ENCODE measurements around the gene CBFA2T2.

CBFA2T2 gene

DNA sequence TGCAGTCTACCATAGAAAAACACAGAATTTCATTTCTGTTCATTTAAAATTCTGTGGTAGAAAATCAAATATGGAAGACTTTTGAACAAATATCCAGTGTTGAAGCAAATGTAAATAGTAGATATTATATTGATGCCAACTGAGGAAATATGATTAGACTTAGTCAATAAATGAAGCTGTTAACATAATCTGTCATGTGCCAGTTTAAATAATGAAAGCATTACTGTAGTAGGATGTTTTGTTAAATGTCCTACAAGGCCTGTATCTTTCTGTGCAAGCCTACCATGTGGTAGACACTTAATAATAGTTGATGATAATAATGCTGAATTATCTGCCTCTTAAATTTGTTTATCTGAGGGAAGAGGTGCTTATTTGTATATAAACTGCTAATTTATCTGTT lies 55.9 kb downstream of the CBFA2T2 start:
- H3K9ac ChIP-seq (ENCODE audit: low read depth, low read length, poor library complexity, severe bottlenecking): no peak overlapping the region
- no peaks in the 10 kb centered on the region for H4K20me1 ChIP-seq (ENCODE audit: insufficient read depth, low read length, poor library complexity, severe bottlenecking)
- H2AFZ ChIP-seq (ENCODE audit: low read length): no peak overlapping the region
- H3K4me3 ChIP-seq (ENCODE audit: low read length, poor library complexity, severe bottlenecking): no peak overlapping the region
- H3K4me1 ChIP-seq (ENCODE audit: insufficient read depth, low read length, poor library complexity, severe bottlenecking): no peaks in the 10 kb centered on the region
- H3K9me2 ChIP-seq (replicated peaks; ENCODE audit: low read depth, low read length): no peaks in the 10 kb centered on the region
- H3K9me3 ChIP-seq (ENCODE audit: insufficient read depth, low read depth, low read length): no peaks in the 10 kb centered on the region
- no peaks in the 10 kb centered on the region; the same call in 1 of the 2 replicates for H3K79me2 ChIP-seq (ENCODE audit: insufficient read depth, low read length)
- H3K4me2 ChIP-seq (ENCODE audit: low read depth, low read length, poor library complexity, severe bottlenecking): no peak overlapping the region
- H3K27me3 ChIP-seq (ENCODE audit: insufficient read depth, low read length, poor library complexity, severe bottlenecking): no peaks in the 10 kb centered on the region
- no peaks in the 10 kb centered on the region for H3F3A ChIP-seq (ENCODE audit: low read depth)
- TF ChIP-seq, protein P1, sequence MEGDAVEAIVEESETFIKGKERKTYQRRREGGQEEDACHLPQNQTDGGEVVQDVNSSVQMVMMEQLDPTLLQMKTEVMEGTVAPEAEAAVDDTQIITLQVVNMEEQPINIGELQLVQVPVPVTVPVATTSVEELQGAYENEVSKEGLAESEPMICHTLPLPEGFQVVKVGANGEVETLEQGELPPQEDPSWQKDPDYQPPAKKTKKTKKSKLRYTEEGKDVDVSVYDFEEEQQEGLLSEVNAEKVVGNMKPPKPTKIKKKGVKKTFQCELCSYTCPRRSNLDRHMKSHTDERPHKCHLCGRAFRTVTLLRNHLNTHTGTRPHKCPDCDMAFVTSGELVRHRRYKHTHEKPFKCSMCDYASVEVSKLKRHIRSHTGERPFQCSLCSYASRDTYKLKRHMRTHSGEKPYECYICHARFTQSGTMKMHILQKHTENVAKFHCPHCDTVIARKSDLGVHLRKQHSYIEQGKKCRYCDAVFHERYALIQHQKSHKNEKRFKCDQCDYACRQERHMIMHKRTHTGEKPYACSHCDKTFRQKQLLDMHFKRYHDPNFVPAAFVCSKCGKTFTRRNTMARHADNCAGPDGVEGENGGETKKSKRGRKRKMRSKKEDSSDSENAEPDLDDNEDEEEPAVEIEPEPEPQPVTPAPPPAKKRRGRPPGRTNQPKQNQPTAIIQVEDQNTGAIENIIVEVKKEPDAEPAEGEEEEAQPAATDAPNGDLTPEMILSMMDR (conservative IDR thresholded peaks at IDR 0.05; ENCODE audit: low read length): no peak
- no peak for TF ChIP-seq EZH2phosphoT487 (IDR thresholded peaks at IDR 0.05; ENCODE audit: borderline replicate concordance)
- H3K36me3 ChIP-seq (ENCODE audit: insufficient read depth, low read length): peaks cover 1% of the 10 kb centered on the region; the same call in 1 of the 2 replicates

- H3K4me3 ChIP-seq (ENCODE audit: low read length, poor library complexity, severe bottlenecking): no peak overlapping the region
- TF ChIP-seq, protein P1 (conservative IDR thresholded peaks at IDR 0.05; ENCODE audit: low read length): no peak
- TF ChIP-seq EZH2phosphoT487 (IDR thresholded peaks at IDR 0.05; ENCODE audit: borderline replicate concordance): no peak
- no peaks in the 10 kb centered on the region for H3K27me3 ChIP-seq (ENCODE audit: insufficient read depth, low read length, poor library complexity, severe bottlenecking)
- H3K4me2 ChIP-seq (ENCODE audit: low read depth, low read length, poor library complexity, severe bottlenecking): no peak overlapping the region
- H3K4me1 ChIP-seq (ENCODE audit: insufficient read depth, low read length, poor library complexity, severe bottlenecking): peaks cover 6% of the 10 kb centered on the region
- H3K9me3 ChIP-seq (ENCODE audit: insufficient read depth, low read depth, low read length): no peaks in the 10 kb centered on the region
- H3K9ac ChIP-seq (ENCODE audit: low read depth, low read length, poor library complexity, severe bottlenecking): no peak overlapping the region
- no peaks in the 10 kb centered on the region for H4K20me1 ChIP-seq (ENCODE audit: insufficient read depth, low read length, poor library complexity, severe bottlenecking)
- H3K36me3 ChIP-seq (ENCODE audit: insufficient read depth, low read length): peaks cover 8% of the 10 kb centered on the region; the same call in 1 of the 2 replicates
- H3F3A ChIP-seq (ENCODE audit: low read depth): 0 out of 2 replicates have a peak, but pooled peaks cover 4% of the 10 kb centered on the region
- no peaks in the 10 kb centered on the region for H3K9me2 ChIP-seq (replicated peaks; ENCODE audit: low read depth, low read length)
- no peaks in the 10 kb centered on the region; the same call in 1 of the 2 replicates for H3K79me2 ChIP-seq (ENCODE audit: insufficient read depth, low read length)
- no peak overlapping the region for H2AFZ ChIP-seq (ENCODE audit: low read length)
Observed at GRCh38 chr20:33549229-33549999, 59.5 kb downstream of the CBFA2T2 start.

- Histone ChIP-seq H3K9me2 (replicated peaks; ENCODE audit: low read depth, low read length) (no peaks in the 10 kb centered on the region), H3K4me2 (ENCODE audit: low read depth, low read length, poor library complexity, severe bottlenecking) (no peak overlapping the region), H4K20me1 (ENCODE audit: insufficient read depth, low read length, poor library complexity, severe bottlenecking) (no peaks in the 10 kb centered on the region), H3F3A (ENCODE audit: low read depth) (0 out of 2 replicates have a peak, but pooled peaks cover 4% of the 10 kb centered on the region), H2AFZ (ENCODE audit: low read length) (no peak overlapping the region), H3K9ac (ENCODE audit: low read depth, low read length, poor library complexity, severe bottlenecking) (no peak overlapping the region), H3K36me3 (ENCODE audit: insufficient read depth, low read length) (peaks cover 8% of the 10 kb centered on the region; the same call in 1 of the 2 replicates), H3K4me3 (ENCODE audit: low read length, poor library complexity, severe bottlenecking) (no peak overlapping the region), H3K27me3 (ENCODE audit: insufficient read depth, low read length, poor library complexity, severe bottlenecking) (no peaks in the 10 kb centered on the region), H3K79me2 (ENCODE audit: insufficient read depth, low read length) (no peaks in the 10 kb centered on the region; the same call in 1 of the 2 replicates), H3K9me3 (ENCODE audit: insufficient read depth, low read depth, low read length) (no peaks in the 10 kb centered on the region), H3K4me1 (ENCODE audit: insufficient read depth, low read length, poor library complexity, severe bottlenecking) (peaks cover 19% of the 10 kb centered on the region)
- TF ChIP-seq EZH2phosphoT487 (IDR thresholded peaks at IDR 0.05; ENCODE audit: borderline replicate concordance): no peak
- TF ChIP-seq, protein P1 (conservative IDR thresholded peaks at IDR 0.05; ENCODE audit: low read length): no peak
Observed at GRCh38 chr20:33551778-33552177, 61.9 kb downstream of the CBFA2T2 start.

All from Loucy (cell line).